Ascending aorta (tissue), 2 donors: Measurements from ENCODE around the gene AP2A1. TPM values are rescaled to one million over a fixed set of nuclear protein-coding genes. Genes with fewer than 3 reads are reported as not detected.

Experiments
- DNase-seq, 2 donors: peaks; one replicate each; pipeline ENCODE4 v3.0.0-alpha.2; 2019; ENCODE audit warnings: low spot score in 2 of 2
- H3K27ac ChIP-seq, 2 donors: fragments of 200-600 bp; sonication (generic); one replicate each; pipeline ENCODE4 v1.5.1; 2016 to 2017; ENCODE audit warnings: mild to moderate bottlenecking in 1 of 2
- H3K27me3 ChIP-seq: fragments of 200-600 bp; sonication (generic); one replicate; pipeline ENCODE4 v1.5.1; 2017
- H3K36me3 ChIP-seq, 2 donors: fragments of 200-600 bp; sonication (generic); one replicate each; pipeline ENCODE4 v1.5.1; 2016
- H3K4me1 ChIP-seq, 2 donors: fragments of 200-600 bp; sonication (generic); one replicate each; pipeline ENCODE4 v1.5.1; 2016 to 2017; ENCODE audit warnings: mild to moderate bottlenecking in 1 of 2
- H3K4me3 ChIP-seq, 2 donors: fragments of 200-600 bp; sonication (generic); one replicate each; pipeline ENCODE4 v1.5.1; 2016 to 2017; ENCODE audit warnings: mild to moderate bottlenecking in 1 of 2
- H3K9me3 ChIP-seq, 2 donors: fragments of 200-600 bp; sonication (generic); one replicate each; pipeline ENCODE4 v1.5.1; 2016
- CTCF ChIP-seq, 3 experiments: fragments of 200-600 bp in 2 of 3; fragments of 450-650 bp in 1 of 3; sonication (generic) in 2 of 3; IDR thresholded peaks; one replicate each; pipeline ENCODE4 v1.5.1; 2016 to 2019; ENCODE audit warnings: antibody characterized with exemption in 3 of 3, mild to moderate bottlenecking in 1 of 3, moderate library complexity in 1 of 3
- intact Hi-C: fragments of 100-400 bp; cut with DNase I; formaldehyde crosslinking; loops from one replicate; pipeline ENCODE4 v1.15.1; 2023
- total RNA-seq: library from RNA; depleted of rRNA; stranded (reverse); fragments of >200 nt; gene quantifications from one replicate; pipeline ENCODE4 v1.1.0, GENCODE V29; 2016

Gene AP2A1
- total RNA-seq, 1 donor from 2014 or later: 249 TPM

- no peak for DNase-seq
Observed at GRCh38 chr19:49787746-49788145, 20.9 kb downstream of the AP2A1 start.

GRCh38 chr19:49788857-49789256, 22.1 kb downstream of the AP2A1 start:
- intact Hi-C loops: no loop called here
- no peak for DNase-seq
- H3K9me3 ChIP-seq: no peaks in the 10 kb centered on the region
- H3K36me3 ChIP-seq: peaks cover 38 to 74% of the 10 kb centered on the region in 2 donors
- TF ChIP-seq CTCF (IDR thresholded peaks at IDR 0.05): no peak
- no peak overlapping the region for H3K4me3 ChIP-seq
- no peaks in the 10 kb centered on the region for H3K27me3 ChIP-seq
- H3K4me1 ChIP-seq: no peaks in the 10 kb centered on the region
- H3K27ac ChIP-seq: no peak overlapping the region

More at GRCh38 chr19:49787746-49788145, 20.9 kb downstream of the AP2A1 start:
- Histone ChIP-seq H3K27me3 (no peaks in the 10 kb centered on the region), H3K27ac (no peak overlapping the region), H3K4me3 (no peak overlapping the region), H3K36me3 (peaks cover 38 to 74% of the 10 kb centered on the region in 2 donors), H3K9me3 (no peaks in the 10 kb centered on the region), H3K4me1 (no peaks in the 10 kb centered on the region)
- no peak for TF ChIP-seq CTCF (IDR thresholded peaks at IDR 0.05)
- intact Hi-C loops: no loop called here

DNA sequence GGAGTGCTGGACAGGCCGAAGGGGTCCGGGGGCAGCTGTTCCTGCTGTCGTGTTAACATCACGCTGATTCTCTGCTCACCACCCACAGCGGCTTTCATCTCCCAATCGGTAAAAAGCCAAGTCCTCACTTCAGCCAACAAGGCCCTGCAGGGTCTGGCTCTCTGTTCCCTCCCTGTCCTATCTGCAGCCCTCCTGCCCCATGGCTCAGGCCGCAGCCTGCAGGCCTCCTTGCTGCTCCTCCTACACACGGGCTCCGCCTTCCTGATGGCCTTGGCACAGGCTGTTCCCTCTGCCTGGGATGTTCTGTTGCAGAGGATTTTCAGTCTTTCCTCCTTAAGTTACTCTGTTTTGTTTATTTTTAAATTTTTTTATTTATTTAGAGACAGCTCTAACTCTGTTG, 24.1 kb downstream of the AP2A1 start:
- no peaks in the 10 kb centered on the region for H3K9me3 ChIP-seq
- H3K4me3 ChIP-seq: no peak overlapping the region
- DNase-seq: no peak
- peaks cover 52 to 76% of the 10 kb centered on the region in 2 donors for H3K36me3 ChIP-seq
- no peak for TF ChIP-seq CTCF (IDR thresholded peaks at IDR 0.05)
- no peak overlapping the region for H3K27ac ChIP-seq
- no peaks in the 10 kb centered on the region for H3K4me1 ChIP-seq
- intact Hi-C loops: no loop called here
- no peaks in the 10 kb centered on the region for H3K27me3 ChIP-seq

DNA sequence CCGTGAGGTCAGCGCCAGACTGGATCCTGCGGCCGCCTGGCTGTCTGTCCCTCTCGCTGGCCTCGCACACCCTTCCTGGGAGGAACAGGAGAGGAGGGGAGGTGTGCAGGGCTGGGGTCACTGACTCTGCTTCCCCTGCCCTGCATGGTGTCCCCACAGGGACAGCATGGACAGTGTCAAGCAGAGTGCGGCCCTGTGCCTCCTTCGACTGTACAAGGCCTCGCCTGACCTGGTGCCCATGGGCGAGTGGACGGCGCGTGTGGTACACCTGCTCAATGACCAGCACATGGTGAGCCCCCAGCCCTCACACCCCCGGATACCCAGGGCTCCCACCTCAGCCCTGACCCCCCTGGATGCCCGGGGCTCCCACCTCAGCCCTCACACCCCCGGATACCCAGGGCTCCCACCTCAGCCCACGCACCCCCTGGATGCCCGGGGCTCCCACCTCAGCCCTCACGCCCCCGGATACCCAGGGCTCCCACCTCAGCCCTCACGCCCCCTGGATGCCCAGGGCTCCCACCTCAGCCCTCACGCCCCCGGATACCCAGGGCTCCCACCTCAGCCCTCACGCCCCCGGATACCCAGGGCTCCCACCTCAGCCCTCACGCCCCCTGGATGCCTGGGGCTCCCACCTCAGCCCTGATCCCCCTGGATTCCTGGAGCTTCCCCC, 25.1 kb downstream of the AP2A1 start:
- TF ChIP-seq CTCF (IDR thresholded peaks at IDR 0.05): no peak
- no peak for DNase-seq
- H3K4me1 ChIP-seq: no peaks in the 10 kb centered on the region
- no peak overlapping the region for H3K4me3 ChIP-seq
- intact Hi-C loops: no loop called here
- no peaks in the 10 kb centered on the region for H3K9me3 ChIP-seq
- H3K27me3 ChIP-seq: no peaks in the 10 kb centered on the region
- H3K36me3 ChIP-seq: peaks cover 61 to 81% of the 10 kb centered on the region in 2 donors
- H3K27ac ChIP-seq: no peak overlapping the region

DNA sequence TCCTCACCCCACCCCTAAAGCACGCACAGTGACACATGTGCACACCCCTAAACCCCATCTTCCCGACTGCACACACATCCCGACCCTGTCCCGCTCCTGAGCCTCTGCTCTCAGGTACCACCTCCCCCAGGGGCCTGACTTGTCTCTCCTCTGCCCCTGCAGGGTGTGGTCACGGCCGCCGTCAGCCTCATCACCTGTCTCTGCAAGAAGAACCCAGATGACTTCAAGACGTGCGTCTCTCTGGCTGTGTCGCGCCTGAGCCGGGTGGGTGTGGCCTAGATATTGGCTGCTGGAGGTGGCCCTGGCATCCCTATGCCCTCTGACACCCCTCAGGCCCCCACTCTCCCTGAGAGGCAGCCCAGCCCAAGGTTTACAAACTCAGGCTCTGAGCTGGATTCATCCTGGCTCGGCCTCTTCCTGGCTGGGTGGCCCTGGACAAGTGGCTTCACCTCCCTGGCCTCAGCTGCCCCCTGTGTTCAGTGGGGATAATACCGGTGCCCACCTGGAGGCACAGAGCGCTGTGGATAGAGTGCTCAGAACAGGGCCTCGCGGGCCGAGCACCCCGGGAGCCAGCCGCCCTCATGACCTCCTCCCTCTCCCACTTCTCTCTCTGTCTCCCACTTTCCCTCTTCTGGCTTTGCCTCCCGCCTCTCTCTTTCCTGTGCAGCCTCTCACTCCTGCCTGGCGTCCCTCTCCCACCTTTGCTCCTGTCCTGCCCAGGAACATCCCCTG, 26.2 kb downstream of the AP2A1 start:
- intact Hi-C loops: no loop called here
- peaks cover 68 to 85% of the 10 kb centered on the region in 2 donors for H3K36me3 ChIP-seq
- H3K4me3 ChIP-seq: no peak overlapping the region
- H3K27ac ChIP-seq: no peak overlapping the region
- H3K27me3 ChIP-seq: no peaks in the 10 kb centered on the region
- no peaks in the 10 kb centered on the region for H3K4me1 ChIP-seq
- DNase-seq: no peak
- no peak for TF ChIP-seq CTCF (IDR thresholded peaks at IDR 0.05)
- H3K9me3 ChIP-seq: no peaks in the 10 kb centered on the region
